K562 (cell line): ENCODE measurements around the gene DPY30. TPM values are rescaled to one million over a fixed set of nuclear protein-coding genes. Genes with fewer than 3 reads are reported as not detected.

ENCODE experiments used
- ATAC-seq: fragments of 200-7000 bp; cut with Tn5 transposase; 3 replicates; pipeline ENCODE4 v1.9.1; 2020; ENCODE audit warnings: moderate library complexity
- Bru-seq: library from RNA; stranded (reverse); fragments of 400-500 nt; gene quantifications from one replicate; lab custom pipeline; 2021; lab: Mats Ljungman, UMichigan
- BruChase-seq, 2 experiments: library from RNA; stranded (reverse); fragments of 400-500 nt; gene quantifications; one replicate each; lab custom pipeline; 2021; lab: Mats Ljungman, UMichigan
- BruUV-seq: library from RNA; stranded (reverse); fragments of 400-500 nt; replicated peaks from 2 replicates; lab custom pipeline; 2021; lab: Mats Ljungman, UMichigan
- CTCF ChIA-PET: fragments of 300-600 bp; formaldehyde crosslinking; extraction: SDS; loops from one replicate; lab custom pipeline; 2021; ENCODE audit warnings: low intra/inter-chr PET ratio; lab: Yijun Ruan, JAX
- POLR2A ChIA-PET: fragments of 300-600, 350-650 bp; sonication (Branson Sonifier 250); formaldehyde crosslinking; extraction: SDS; loops from one replicate; lab custom pipeline; 2021; ENCODE audit warnings: antibody characterized with exemption, inconsistent platforms; lab: Yijun Ruan, JAX
- DNase-seq, 4 experiments: peaks; one replicate each; pipeline versions ENCODE4 v3.0.0 to v3.0.0-alpha.2; 2011 to 2018; ENCODE audit warnings: low spot score in 3 of 4, mixed read lengths in 3 of 4; ENCODE audit errors: extremely low read depth in 1 of 4
- FAIRE-seq: peaks from 2 replicates; lab custom pipeline; 2011; peaks lifted over from hg19 to GRCh38; lab: Jason Lieb, UNC
- H2AFZ ChIP-seq: 2 replicates; pipeline ENCODE4 v1.6.0; 2011; ENCODE audit warnings: low read depth, low read length, control low read depth, inconsistent platforms
- H3K27ac ChIP-seq: fragments of 200-600 bp; 3 replicates; pipeline ENCODE4 v1.8.0; 2011; ENCODE audit warnings: low read depth, mild to moderate bottlenecking, control low read depth, inconsistent platforms, low read length, moderate library complexity, mixed read lengths; ENCODE audit errors: extremely low read depth
- H3K27me3 ChIP-seq, 2 experiments: fragments of 300-600 bp in 1 of 2; 2 replicates in 1 of 2; 3 replicates in 1 of 2; pipeline versions ENCODE4 v1.6.0 to v1.8.0; 2011; ENCODE audit warnings: inconsistent platforms in 2 of 2, low read length in 2 of 2, mild to moderate bottlenecking in 1 of 2, mixed read lengths in 1 of 2, moderate library complexity in 1 of 2; ENCODE audit not compliant: control insufficient read depth in 2 of 2, insufficient read depth in 2 of 2
- H3K36me3 ChIP-seq: fragments of 300-600 bp; 3 replicates; pipeline ENCODE4 v1.8.0; 2011; ENCODE audit warnings: mild to moderate bottlenecking, low read length, inconsistent platforms; ENCODE audit not compliant: control insufficient read depth, insufficient read depth
- H3K4me1 ChIP-seq, 2 experiments: fragments of 200-600 bp in 1 of 2; replicated peaks in 1 of 2; 2 replicates in 1 of 2; 3 replicates in 1 of 2; pipeline versions ENCODE4 v1.5.1 to v1.8.0; 2011; ENCODE audit warnings: inconsistent platforms in 2 of 2, low read length in 2 of 2, mild to moderate bottlenecking in 1 of 2, mixed read lengths in 1 of 2, moderate library complexity in 1 of 2; ENCODE audit not compliant: control insufficient read depth in 2 of 2, insufficient read depth in 2 of 2
- H3K4me2 ChIP-seq: 2 replicates; pipeline ENCODE4 v1.6.1; 2011; ENCODE audit warnings: low read length, control low read depth, inconsistent platforms, mixed read lengths; ENCODE audit not compliant: insufficient read depth
- H3K4me3 ChIP-seq: fragments of 200-600 bp; sonication (generic), shearing (Covaris generic); 2 replicates; pipeline ENCODE4 v1.5.1; 2016; ENCODE audit warnings: control low read depth, inconsistent platforms
- H3K79me2 ChIP-seq: fragments of 200-600 bp; 3 replicates; pipeline ENCODE4 v1.8.0; 2011; ENCODE audit warnings: low read length, inconsistent platforms; ENCODE audit not compliant: control insufficient read depth, insufficient read depth
- H3K9ac ChIP-seq, 2 experiments: 2 replicates each; pipeline versions ENCODE4 v1.6.0 to v1.6.1; 2011; ENCODE audit warnings: low read depth in 2 of 2, low read length in 2 of 2, control low read depth in 1 of 2, inconsistent platforms in 1 of 2, mild to moderate bottlenecking in 1 of 2, mixed read lengths in 1 of 2; ENCODE audit not compliant: insufficient read depth in 1 of 2
- H3K9me1 ChIP-seq: one replicate; pipeline ENCODE4 v1.6.0; 2011; ENCODE audit warnings: inconsistent platforms, mild to moderate bottlenecking, low read length, moderate library complexity; ENCODE audit not compliant: control insufficient read depth, insufficient read depth
- H3K9me3 ChIP-seq: replicated peaks from 2 replicates; pipeline ENCODE4 v1.5.1; 2011; ENCODE audit warnings: low read depth, low read length, inconsistent platforms; ENCODE audit not compliant: control insufficient read depth, insufficient read depth
- H4K20me1 ChIP-seq: replicated peaks from 2 replicates; pipeline ENCODE4 v1.6.1; 2011; ENCODE audit warnings: low read length, inconsistent platforms, mixed read lengths; ENCODE audit not compliant: control insufficient read depth, insufficient read depth
- ARID4B ChIP-seq: sonication (generic); formaldehyde crosslinking; IDR thresholded peaks from 2 replicates; pipeline ENCODE4 v1.8.0; 2022; ENCODE audit warnings: mild to moderate bottlenecking, missing genetic modification reagents
- CREBBP ChIP-seq: IDR thresholded peaks from one replicate; pipeline ENCODE4 v1.6.1; 2012; ENCODE audit warnings: low read depth, mild to moderate bottlenecking, control low read depth, inconsistent platforms, low read length
- HDAC1 ChIP-seq, 2 experiments: fragments of 450-650 bp; IDR thresholded peaks; 2 replicates each; pipeline ENCODE4 v1.6.1; 2016 to 2017; ENCODE audit warnings: inconsistent platforms in 1 of 2, mild to moderate bottlenecking in 1 of 2, moderate library complexity in 1 of 2
- HMGN3 ChIP-seq: IDR thresholded peaks from 2 replicates; pipeline ENCODE4 v1.6.1; 2011; ENCODE audit warnings: borderline replicate concordance, low read depth, mild to moderate bottlenecking, mixed read lengths, low read length; ENCODE audit not compliant: insufficient read length; ENCODE audit errors: extremely low read depth
- SAFB2 ChIP-seq: fragments of 200-400 bp; formaldehyde crosslinking; IDR thresholded peaks from 2 replicates; pipeline ENCODE4 v1.6.1; 2018; ENCODE audit warnings: borderline replicate concordance, low read length, low read depth, moderate library complexity; ENCODE audit not compliant: severe bottlenecking
- SIRT6 ChIP-seq: IDR thresholded peaks from one replicate; pipeline ENCODE4 v1.6.1; 2012; ENCODE audit warnings: low read depth, mild to moderate bottlenecking, control low read depth, inconsistent platforms, low read length, moderate library complexity
- SMARCA4 ChIP-seq: fragments of 450-650 bp; IDR thresholded peaks from 2 replicates; pipeline ENCODE4 v1.6.1; 2016
- TAF7 ChIP-seq: fragments of 450-650 bp; IDR thresholded peaks from 2 replicates; pipeline ENCODE4 v1.6.1; 2016; ENCODE audit warnings: missing genetic modification characterization, missing compliant biosample characterization
- ZBED1 ChIP-seq: IDR thresholded peaks from 2 replicates; pipeline ENCODE4 v1.6.1; 2014
- ZFX ChIP-seq: sonication (generic); formaldehyde crosslinking; IDR thresholded peaks from 2 replicates; pipeline ENCODE4 v1.8.0; 2022; ENCODE audit warnings: mild to moderate bottlenecking, missing genetic modification reagents, moderate library complexity
- ZZZ3 ChIP-seq: fragments of 450-650 bp; IDR thresholded peaks from 2 replicates; pipeline ENCODE4 v1.6.1; 2016; ENCODE audit warnings: antibody characterized with exemption, mild to moderate bottlenecking, moderate library complexity
- WGBS: fragments of 100-300 bp; shearing (Covaris generic); methylation state at CpG from one replicate; pipeline ENCODE4 v1.1.6; 2016; ENCODE audit warnings: low coverage, mixed read lengths; ENCODE audit not compliant: insufficient coverage; ENCODE audit errors: missing lambda C conversion rate; 5-methylcytosine and 5-hydroxymethylcytosine counted together
- in situ Hi-C: fragments of 300-500 bp; cut with MboI; formaldehyde crosslinking; loops from 4 replicates; pipeline ENCODE4 v1.15.0; 2018; ENCODE audit warnings: inconsistent platforms, mixed read lengths
- intact Hi-C: fragments of 100-400 bp; cut with micrococcal nuclease; formaldehyde crosslinking; loops from 2 replicates; pipeline ENCODE4 v1.14.2; 2022
- long read RNA-seq, 3 experiments: library from polyadenylated mRNA in 2 of 3; library from RNA in 1 of 3; unstranded in 2 of 3; stranded (forward) in 1 of 3; transcript quantifications; one replicate each; pipeline ENCODE4 v2.0.0, GENCODE V29; 2019 to 2022
- polyA minus RNA-seq, 3 experiments: library from RNA; depleted of rRNA, polyadenylated mRNA; stranded (reverse); fragments of >200 nt; gene quantifications; 2 replicates each; pipeline ENCODE4 v1.2.3, GENCODE V29; 2011
- polyA plus RNA-seq, 8 experiments: library from polyadenylated mRNA; depleted of rRNA in 4 of 8; stranded (reverse) in 5 of 8; unstranded in 3 of 8; fragments of >200 nt; fragmentation: Nextera tagmentation in 2 of 8; fragmentation: Illumina TruSeq in 1 of 8; extraction: Ambion mirVana in 2 of 8; extraction: Trizol in 1 of 8; gene quantifications; 2 replicates each; pipeline versions ENCODE4 v1.2.1 to v1.2.3, GENCODE V29; 2011 to 2014; ENCODE audit warnings: inconsistent platforms in 1 of 8, missing spikeins in 1 of 8
- total RNA-seq, 7 experiments: library from RNA; depleted of rRNA in 6 of 7; stranded (reverse); fragments of >200 nt in 6 of 7; fragmentation: Illumina TruSeq in 2 of 7; extraction: Trizol in 2 of 7; gene quantifications; 2 replicates each; pipeline versions ENCODE4 v1.2.1 to v1.2.3, GENCODE V29; 2011 to 2021; ENCODE audit warnings: low replicate concordance in 1 of 7

Gene DPY30
- 19.2 and 30.9 TPM in 2 replicates for total RNA-seq (2011; cell fraction: chromatin; rRNA removed; ENCODE audit: low replicate concordance)
- total RNA-seq (2011; cell fraction: nucleolus; rRNA removed): 14.9 and 18.3 TPM in 2 replicates
- 21.5 and 21.8 TPM in 2 replicates for total RNA-seq (2011; cell fraction: nucleoplasm; rRNA removed)
- total RNA-seq (2014; rRNA removed) (63.8 and 64.6 TPM in 2 replicates), total RNA-seq (2014; rRNA removed; fragmentation: Illumina TruSeq; extraction: Trizol) (89.8 and 98.4 TPM in 2 replicates), total RNA-seq (2015; rRNA removed; fragmentation: Illumina TruSeq; extraction: Trizol) (87.1 and 90.1 TPM in 2 replicates), total RNA-seq (2021) (82.4 and 90.4 TPM in 2 replicates), polyA plus RNA-seq (2011; rRNA removed) (104 and 152 TPM in 2 replicates), polyA plus RNA-seq (2014; fragmentation: Illumina TruSeq; extraction: Trizol) (101 and 116 TPM in 2 replicates), polyA plus RNA-seq (2014; fragmentation: Nextera tagmentation; extraction: Ambion mirVana) (100 to 1,000 TPM; 375 to 402 TPM), polyA plus RNA-seq (2014; rRNA removed) (132 and 135 TPM in 2 replicates), polyA minus RNA-seq (2011; rRNA and poly(A)+ RNA removed) (51.1 and 61.6 TPM in 2 replicates), Bru-seq, nascent RNA (percentile 78 among the genes with signal in this experiment), BruChase-seq, experiment 1, labeled RNA remaining after a 2-hour chase (percentile 79 among the genes with signal in this experiment), BruChase-seq, experiment 2, labeled RNA remaining after a 6-hour chase (percentile 79 among the genes with signal in this experiment)
- 55.3 and 80.4 TPM in 2 replicates for polyA plus RNA-seq (2011; cell fraction: cytosol; rRNA removed)
- polyA plus RNA-seq (2011; cell fraction: nucleus; rRNA removed): 20.6 and 28.8 TPM in 2 replicates
- polyA plus RNA-seq (2012): 81.3 and 139 TPM in 2 replicates
- polyA minus RNA-seq (2011; cell fraction: cytosol; rRNA and poly(A)+ RNA removed): 23.0 and 25.8 TPM in 2 replicates
- 8.5 and 12.7 TPM in 2 replicates for polyA minus RNA-seq (2011; cell fraction: nucleus; rRNA and poly(A)+ RNA removed)
- long read RNA-seq, experiment 1, transcript DPY30-201 (5 exons, 631 nt): minor isoform, 5 of 113 reads
- long read RNA-seq, experiment 1, transcript DPY30-202 (5 exons, 708 nt): major isoform, 58 of 113 reads
- long read RNA-seq, experiment 1, partial matches to known transcripts: 26 of 113 reads
- long read RNA-seq, experiment 1, other reads (novel, unspliced or antisense): 23 of 113 reads
- long read RNA-seq, experiment 2, transcript DPY30-202 (5 exons, 708 nt): major isoform, 46 of 72 reads
- long read RNA-seq, experiment 2, partial matches to known transcripts: 12 of 72 reads
- long read RNA-seq, experiment 2, other reads (novel, unspliced or antisense): 11 of 72 reads
- long read RNA-seq, experiment 3, transcript DPY30-202 (5 exons, 708 nt): major isoform, 38 of 50 reads
- long read RNA-seq, experiment 3, partial matches to known transcripts: 1 of 50 reads
- long read RNA-seq, experiment 3, other reads (novel, unspliced or antisense): 5 of 50 reads

DNA sequence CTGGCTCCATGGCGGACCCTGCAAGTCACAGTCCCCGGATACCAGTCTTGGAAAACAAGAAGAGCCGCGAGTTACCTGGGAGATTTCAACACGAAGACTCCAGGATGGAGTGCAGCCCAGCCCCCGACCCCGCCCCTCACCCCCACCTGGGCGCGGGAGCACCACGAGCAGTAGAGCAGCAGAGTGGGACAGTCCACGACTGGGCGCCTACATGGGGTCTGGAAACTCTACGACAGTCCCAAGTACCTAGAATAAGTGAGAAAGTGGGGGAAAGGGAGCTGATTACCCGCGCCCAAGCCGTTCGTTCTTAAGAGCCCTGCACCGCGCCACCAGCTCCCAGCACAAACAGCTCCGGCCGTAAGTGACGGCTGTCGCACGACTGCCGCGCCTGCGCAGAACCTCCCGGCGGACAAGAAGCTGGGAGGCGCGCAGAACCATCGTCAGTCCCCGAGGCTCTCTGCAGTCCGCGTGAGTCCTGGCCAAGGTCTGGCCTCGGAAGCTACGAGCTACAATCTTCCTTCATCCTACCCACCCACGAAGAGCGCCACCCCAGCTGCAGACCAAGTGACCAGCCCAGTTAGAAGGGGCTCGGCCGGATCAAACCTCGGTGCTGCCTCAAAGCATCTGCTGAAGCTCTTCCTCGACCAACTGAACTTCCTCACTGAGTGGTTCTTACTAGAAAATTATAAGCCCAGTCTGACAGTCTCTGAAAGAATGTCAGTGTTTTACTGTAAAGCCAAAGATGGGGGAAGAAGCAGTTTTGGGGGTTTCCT is at the start of gene DPY30:
TSS of gene DPY30 (minus strand) at position 359 of the 773 bp plus-strand sequence. CDS start at position 10, 349 bp downstream.
- peak; percentile 89 for FAIRE-seq
- intact Hi-C loops: no loop called here
- no peaks in the 10 kb centered on the region; the same call in 1 of the 2 replicates for H4K20me1 ChIP-seq
- peak within 1 kb of the TSS; percentile 73 for H3K4me3 ChIP-seq
- DNase-seq: peak; percentile 89 to 97 (median 90)
- peak within 1 kb of the TSS; percentile 63 for H3K27ac ChIP-seq
- BruUV-seq: no TSS peak
- no peaks in the 10 kb centered on the region for H3K27me3 ChIP-seq
- ChIA-PET CTCF (interaction anchor here (0.6 kb wide), 1 partner anchor 16 kb away, joined by 3 read pairs; no protein-coding TSS in a partner anchor), POLR2A (interaction anchor here (0.6 to 3.1 kb wide), 15 partner anchors 13 to 166 kb away, joined by 3 to 28 read pairs (median 5); partner anchors contain the start of genes SLC30A6 and SPAST)
- H3K9me1 ChIP-seq: no peaks in the 10 kb centered on the region
- peak within 1 kb of the TSS; percentile 63 to 90 for H3K9ac ChIP-seq
- ATAC-seq: peak; percentile 93
- peaks cover 8 to 15% of the 10 kb centered on the region in 2 experiments; a peak in 2 of 5 replicates for H3K4me1 ChIP-seq
- peak within 1 kb of the TSS; percentile 82 for H2AFZ ChIP-seq
- in situ Hi-C loops: no loop called here
- peaks cover 12% of the 10 kb centered on the region; the same call in 1 of the 3 replicates for H3K36me3 ChIP-seq
- peaks cover 32% of the 10 kb centered on the region for H3K79me2 ChIP-seq
- peak within 1 kb of the TSS; percentile 79 for H3K4me2 ChIP-seq
- 1% methylated on average over 43 of the region's 43 CpGs for WGBS
- H3K9me3 ChIP-seq: no peaks in the 10 kb centered on the region
- TF ChIP-seq HDAC1 (IDR thresholded peaks at IDR 0.05) (peak in 1 of 2 experiments; percentile 71; a peak in 1 of 4 replicates), SIRT6 (no peak), SMARCA4 (0 out of 2 replicates have a peak, but pooled peaks have one; percentile 18), CREBBP (no peak), HMGN3 (peak; percentile 50), ZBED1 (0 out of 2 replicates have a peak, but pooled peaks have one; percentile 64), SAFB2 (no peak), ZFX (CRISPR knock-in tag) (peak; percentile 58), TAF7 (tag) (peak; percentile 95), ZZZ3 (0 out of 2 replicates have a peak, but pooled peaks have one; percentile 64), ARID4B (CRISPR knock-in tag) (peak; percentile 66)
